Iris pigment epithelial cell (primary cell): ENCODE results near the gene CSTB.

Experiments
- DNase-seq: peaks from one replicate; pipeline ENCODE4 v3.0.0-alpha.2; 2011; ENCODE audit warnings: low read depth

The CSTB gene

GRCh38 chr21:43767498-43767983 lies 8.6 kb downstream of the CSTB start:
- DNase-seq, result no peak

- DNase-seq, result no peak
These were observed 9.2 kb downstream of the CSTB start for GRCh38 chr21:43766734-43767497.

DNA sequence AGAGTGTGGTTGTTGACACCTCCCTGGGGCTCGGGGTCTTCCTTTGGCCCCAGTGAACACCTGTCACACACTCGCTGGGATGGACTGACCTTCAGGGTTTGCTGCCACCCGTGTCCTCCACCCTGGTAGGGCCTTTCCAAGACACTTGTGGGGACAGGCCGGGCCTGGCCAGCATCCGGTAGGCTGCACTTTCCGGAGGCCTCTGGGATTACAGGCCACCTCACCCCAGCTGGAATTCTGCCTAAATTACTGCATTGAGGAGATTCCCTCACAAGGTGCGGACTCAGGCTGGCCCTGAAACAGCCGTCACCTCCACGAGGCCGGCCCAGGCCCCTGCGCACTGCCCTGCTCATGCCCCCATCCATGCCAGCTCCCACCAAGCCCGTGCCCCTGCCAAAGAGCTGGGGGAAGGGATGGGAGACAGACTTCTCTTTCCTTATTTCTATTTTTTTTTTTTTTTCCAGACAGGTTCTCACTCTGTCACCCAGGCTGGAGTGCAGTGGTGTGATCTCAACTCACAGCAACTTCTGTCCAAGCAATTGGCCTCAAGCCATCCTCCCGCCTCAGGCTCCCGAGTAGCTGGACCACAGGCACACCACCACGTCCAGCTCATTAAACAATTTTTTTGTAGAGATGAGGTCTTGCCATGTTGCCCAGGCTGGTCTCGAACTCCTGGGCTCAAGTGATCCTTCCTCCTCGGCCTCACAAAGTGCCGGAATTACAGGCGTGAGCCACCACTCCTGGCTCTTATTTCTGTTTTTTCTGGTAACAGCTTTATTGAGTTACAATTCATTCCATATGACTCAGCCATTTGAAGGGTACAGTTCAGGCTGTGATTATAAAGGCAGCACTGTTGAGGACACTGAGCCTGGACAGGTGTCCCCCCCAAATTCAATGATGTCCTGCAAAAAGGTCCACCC lies 11.3 kb downstream of the CSTB start:
- DNase-seq, result peak; percentile 36

DNA sequence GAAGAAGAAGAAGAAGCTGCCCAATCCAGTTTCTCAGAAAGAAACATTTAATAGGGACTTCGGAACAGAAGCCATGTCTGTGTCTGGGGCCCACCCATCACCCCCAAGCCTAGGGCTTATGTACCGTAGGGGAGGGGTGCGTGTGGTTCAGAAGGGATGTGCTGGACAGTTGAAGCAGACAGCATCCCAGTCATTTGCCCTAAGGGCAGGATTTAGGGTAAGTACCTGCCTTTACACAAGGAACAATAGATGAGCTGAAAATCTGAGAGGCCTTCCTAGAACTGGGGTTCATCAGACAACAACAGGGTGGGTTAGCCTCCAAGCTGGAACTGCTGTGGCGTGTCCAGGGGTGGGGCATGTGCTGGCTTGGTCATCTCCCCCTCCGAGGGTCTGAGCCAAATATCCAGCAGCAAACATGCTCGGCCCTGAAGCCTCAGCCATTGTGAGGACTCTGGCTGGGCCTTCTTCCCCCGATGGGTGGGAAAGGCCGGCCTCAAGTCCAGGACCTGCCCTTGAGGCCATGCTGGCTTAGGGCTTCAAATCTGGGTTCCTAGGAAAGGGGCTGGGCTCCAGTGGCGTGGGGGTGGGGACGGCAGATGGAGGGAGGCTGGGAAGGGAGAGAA lies 12.1 kb downstream of the CSTB start:
- no peak for DNase-seq

DNA sequence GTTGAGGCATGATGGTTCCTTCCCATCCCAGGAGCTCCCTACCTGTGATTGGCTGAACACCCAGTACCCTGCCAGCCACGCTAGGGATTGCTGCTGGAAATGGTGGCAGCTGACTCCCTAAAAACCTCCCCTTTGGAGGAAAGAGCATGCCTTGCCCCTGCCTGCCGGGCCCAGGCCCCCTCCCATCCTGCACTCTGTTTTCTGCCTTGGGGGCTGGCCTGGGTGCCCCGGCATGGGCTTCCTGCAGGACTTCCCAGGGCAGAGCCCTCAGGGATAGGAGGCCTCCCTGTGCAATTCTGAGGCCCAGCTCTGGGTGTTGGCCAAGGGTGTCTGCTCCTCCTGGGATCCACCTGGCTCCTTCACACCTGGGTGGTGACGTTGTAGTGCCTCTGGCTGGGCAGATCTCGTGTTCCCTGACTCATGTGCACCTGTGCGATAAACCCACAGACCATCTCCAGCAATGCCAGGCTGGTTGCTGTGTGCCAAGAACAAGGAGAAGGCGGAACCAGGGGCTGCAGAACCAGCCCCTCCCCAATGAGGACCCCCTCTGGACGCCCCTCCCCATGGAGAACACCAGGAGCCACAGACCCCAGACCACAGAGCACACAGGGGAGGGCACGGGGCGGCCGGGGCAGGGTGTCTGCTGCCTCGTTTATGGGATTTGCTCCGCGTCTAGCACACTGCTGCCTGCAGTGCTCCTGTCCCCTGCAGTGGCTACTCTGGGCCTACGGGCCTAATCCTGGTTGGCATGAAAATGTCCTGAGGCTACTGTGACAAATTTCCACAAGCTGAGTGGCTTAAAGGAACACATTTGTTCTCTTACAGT lies 13.6 kb downstream of the CSTB start:
- no peak for DNase-seq

GRCh38 chr21:43761886-43762285 lies 14.2 kb downstream of the CSTB start:
- DNase-seq, result no peak

DNA sequence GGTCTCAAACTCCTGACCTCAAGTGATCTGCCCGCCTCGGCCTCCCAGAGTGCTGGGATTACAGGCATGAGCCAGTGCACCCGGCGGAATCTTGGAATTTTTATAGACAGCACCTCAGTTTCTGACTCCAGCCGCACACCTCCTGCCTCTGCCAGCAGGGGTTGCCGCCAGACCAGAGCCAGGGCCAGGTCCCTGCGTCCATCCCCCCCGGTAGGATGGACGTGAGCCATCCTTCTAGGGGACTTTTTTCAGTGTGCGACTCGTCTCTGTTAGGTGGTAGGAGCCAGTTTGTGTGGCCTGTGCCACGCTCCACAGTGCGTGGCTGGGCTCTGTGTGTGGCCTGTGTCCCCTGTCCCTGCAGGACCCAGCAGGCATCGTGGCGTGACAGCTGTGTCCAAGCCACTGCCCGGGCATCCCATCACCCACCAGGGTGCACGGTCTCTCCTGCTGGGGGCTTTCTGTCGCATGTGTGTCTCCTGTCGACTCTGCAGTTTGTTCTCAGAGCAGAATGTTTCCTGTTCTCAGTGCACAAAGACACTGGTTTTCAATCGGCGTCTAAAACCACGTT lies 15.6 kb downstream of the CSTB start:
- DNase-seq, result no peak

- no peak for DNase-seq
These were observed 16.5 kb downstream of the CSTB start for GRCh38 chr21:43759651-43760050.

DNA sequence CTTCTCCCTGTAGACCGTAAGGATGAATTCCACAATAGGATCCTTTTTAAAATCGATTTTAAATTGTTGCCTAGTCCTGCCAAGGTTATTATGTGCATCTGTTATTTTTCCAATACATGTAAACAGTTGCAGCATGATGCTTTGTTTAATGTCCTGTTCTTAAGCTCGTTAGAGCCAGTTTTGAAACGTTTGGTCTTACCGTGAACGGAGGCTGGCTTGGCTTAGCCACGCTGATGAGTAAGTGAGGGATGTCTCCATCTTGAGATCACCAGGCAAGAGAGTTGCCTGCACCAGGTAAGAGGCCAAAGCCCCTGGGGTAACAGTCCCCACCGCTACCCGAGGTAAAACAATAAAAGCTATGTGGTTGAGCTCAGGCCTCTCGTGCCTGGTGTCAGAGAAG lies 17.3 kb downstream of the CSTB start:
- DNase-seq, result peak; percentile 71

DNA sequence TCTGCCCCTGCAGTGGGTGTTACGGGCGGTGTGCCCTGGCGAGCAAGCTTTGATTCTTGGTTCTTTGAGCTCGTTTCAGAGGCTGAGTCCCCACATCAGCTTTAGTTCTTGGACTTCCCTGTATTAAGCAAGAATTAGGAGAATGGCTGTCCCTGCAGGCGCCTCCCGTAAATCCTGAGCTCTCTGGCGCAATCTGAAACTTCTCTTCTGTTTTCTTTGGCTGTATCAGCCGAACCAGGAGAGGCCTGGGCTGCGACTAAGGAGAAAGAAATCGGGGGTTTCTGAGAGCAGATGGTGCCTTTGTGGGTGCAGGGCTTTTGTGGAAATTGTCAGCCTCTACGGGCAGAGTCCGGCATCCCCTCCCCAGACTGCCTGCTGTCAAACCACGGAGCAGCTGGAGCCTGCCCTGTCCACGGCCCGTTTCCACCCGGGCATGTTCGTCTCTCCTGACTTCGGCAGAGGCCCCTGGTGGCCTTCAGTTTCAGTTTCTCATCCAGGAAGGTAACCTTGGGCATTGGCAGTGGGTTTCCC lies 17.9 kb downstream of the CSTB start:
- DNase-seq, result peak; percentile 88

- no peak for DNase-seq
These were observed 18.5 kb downstream of the CSTB start for GRCh38 chr21:43757601-43758000.

GRCh38 chr21:43755820-43756594 lies 20.1 kb downstream of the CSTB start:
- DNase-seq, result no peak

- DNase-seq, result no peak
These were observed 20.9 kb downstream of the CSTB start for GRCh38 chr21:43754948-43755781.

DNA sequence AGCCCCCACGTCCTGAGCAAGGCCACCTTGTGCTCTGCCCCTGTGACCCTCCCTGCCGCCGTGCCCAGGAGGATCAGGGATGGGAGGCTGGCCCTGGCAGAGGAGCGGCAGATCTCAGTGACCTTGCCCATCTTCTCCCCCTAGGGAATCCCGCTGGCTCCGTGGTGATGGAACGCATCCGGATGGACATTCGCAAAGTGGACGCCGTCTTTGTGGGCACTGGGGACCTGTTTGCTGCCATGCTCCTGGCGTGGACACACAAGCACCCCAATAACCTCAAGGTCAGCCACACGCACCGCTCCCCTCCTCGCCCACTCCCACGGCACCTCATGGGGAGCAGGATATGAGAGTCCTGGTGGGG lies 22.7 kb downstream of the CSTB start:
- no peak for DNase-seq

DNA sequence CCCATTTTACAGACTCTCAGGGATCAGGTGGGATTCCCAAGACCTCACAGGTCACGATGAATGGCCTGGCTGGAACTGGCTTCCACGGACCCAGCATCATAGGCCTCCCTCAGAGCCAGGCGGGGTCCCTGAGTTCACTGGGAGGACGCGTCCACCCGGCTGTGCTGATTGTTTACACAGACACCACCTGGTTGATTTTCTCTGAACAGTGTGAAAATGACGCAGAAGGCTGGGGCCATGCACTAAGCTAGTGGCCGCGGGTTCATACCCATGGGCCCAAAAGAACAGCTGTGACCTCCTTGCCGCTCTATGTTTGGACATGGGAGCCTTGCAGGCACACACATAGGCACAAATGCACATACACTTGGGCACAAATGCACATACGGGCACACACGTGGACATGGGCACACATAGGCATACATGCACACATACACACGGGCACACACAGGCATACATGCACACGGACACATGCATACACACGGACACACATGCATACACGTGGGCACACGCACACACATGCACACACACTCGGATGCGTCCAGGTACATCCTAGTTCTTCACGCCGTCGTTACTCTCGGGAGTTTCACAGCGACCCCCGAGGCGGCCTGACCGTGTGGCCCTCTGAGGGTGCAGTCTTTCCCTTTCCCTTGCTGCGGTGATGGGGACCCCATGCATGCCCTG lies 23.2 kb downstream of the CSTB start:
- DNase-seq, result no peak

- DNase-seq, result no peak
These were observed 24.0 kb downstream of the CSTB start for GRCh38 chr21:43751955-43752591.

- no peak for DNase-seq
These were observed 25.6 kb downstream of the CSTB start for GRCh38 chr21:43750339-43751033.
